GM18907 (cell line): ENCODE data around the gene PIEZO1.
"Not testable (repeated sequence)": the region's sequence is repeated elsewhere in the genome, so short reads cannot be mapped to it uniquely, and the experiment has no call there.

ENCODE experiments used
- ATAC-seq: cut with Tn5 transposase; IDR thresholded peaks from one replicate; pipeline ENCODE4 v1.9.1; 2021; ENCODE audit warnings: mild to moderate bottlenecking, moderate library complexity; ENCODE audit not compliant: unreplicated experiment

Gene PIEZO1

DNA sequence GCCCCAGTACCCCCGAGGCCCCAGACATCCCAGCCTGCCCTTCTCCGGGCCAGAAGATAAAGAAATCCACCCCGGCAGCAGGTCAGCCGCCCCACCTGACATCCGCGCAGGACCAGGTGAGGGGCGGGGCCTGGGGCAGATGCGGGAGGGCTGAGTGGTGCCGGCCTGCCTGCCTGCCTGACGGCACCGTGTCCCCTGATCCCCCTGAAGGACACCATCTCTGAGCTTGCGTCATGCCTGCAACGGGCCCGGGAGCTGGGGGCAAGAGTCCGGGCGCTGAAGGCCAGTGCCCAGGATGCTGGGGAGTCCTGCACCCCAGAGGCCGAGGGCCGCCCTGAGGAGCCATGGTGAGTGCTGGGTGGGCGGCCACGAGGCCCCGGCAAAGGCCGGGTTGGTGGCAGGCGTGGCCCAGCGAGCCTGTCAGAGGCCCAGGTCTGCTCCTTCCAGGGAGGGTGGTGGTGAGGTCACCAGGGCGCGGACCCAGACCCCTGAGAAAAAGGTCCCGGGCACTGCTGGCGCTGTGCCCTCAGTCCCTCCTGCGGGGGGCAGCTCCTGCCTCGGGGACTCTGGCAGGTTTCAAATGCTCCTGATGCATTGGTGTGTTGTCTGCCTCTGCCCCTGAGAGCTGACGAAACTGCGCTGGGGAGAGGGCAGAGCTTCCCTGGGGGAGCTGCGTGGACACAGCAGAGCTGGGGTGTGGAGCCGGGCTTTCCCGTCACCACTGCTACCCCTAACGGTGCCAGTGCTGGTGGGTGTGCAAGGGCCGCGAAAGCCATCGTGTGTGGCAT lies 19.7 kb upstream of the PIEZO1 start:
- no peak for ATAC-seq

DNA sequence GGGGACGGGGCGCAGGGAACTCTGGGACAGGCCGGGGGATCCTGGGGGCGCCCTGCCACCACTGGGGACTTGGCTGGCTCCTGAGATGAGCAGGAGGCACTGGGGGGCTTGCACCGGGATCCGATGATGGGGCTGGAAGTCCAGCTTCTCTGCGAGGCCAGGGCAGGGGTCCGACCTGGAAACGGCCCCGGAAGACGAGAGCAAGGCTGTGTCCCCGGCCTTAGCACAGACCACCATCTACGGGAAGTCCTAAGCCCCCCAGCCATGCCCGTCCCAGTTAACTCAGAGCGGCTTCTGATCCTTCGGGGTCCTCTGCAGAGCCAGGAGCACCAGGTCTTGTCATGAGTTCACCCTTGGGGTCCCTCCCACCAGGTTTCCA lies 19.1 kb upstream of the PIEZO1 start:
- no peak for ATAC-seq

DNA sequence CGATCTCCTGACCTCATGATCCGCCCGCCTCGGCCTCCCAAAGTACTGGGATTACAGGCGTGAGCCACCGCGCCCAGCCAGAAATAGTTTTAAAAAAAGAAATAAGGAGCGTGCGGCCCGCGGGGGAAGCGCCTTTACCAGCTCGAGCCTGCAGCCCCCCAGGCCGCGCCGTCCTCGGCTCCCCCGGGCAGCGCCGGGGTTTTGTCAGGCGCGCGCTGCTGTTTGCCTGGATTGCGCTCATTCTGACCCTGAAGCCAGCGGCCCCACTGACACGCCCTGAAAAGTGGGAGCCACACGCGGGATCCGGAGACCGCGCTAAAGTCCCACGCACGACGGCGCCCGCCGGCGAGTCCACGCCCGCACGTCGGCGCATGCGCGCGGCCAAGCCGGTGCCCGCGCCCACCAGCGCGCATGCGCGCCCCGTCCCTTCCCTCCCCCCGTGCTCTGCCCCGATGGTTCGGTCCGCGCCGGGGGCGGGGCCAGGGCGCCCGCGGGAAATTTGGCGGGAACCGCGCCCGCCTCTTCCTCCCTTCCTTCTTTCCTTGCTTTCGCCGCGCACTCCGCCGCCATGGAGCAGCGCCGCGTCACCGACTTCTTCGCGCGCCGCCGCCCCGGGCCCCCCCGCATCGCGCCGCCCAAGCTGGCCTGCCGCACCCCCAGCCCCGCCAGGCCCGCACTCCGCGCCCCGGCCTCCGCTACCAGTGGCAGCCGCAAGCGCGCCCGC lies 18.4 kb upstream of the PIEZO1 start, which contains the start of gene CDT1:
Gene CDT1, plus strand, starts transcription at position 526 of the 724 bp plus-strand sequence. Its CDS starts 43 bp downstream, at position 569.
- peak; percentile 46 for ATAC-seq

DNA sequence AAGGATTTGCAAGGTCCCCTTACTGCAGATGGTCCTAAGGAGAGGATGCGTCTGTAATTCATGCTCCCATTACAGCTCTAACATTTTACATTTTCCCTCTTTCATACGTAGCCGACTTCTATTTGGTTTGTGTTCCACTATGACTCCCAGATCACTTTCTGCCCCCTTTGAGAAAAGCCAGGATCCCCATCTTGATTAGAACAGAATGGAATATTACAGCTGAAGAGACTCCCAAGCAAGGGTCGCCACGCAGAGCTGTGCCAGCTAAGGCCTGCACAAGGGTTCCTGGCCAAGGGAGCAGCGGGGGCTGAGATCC lies 15.2 kb upstream of the PIEZO1 start:
- no peak for ATAC-seq

DNA sequence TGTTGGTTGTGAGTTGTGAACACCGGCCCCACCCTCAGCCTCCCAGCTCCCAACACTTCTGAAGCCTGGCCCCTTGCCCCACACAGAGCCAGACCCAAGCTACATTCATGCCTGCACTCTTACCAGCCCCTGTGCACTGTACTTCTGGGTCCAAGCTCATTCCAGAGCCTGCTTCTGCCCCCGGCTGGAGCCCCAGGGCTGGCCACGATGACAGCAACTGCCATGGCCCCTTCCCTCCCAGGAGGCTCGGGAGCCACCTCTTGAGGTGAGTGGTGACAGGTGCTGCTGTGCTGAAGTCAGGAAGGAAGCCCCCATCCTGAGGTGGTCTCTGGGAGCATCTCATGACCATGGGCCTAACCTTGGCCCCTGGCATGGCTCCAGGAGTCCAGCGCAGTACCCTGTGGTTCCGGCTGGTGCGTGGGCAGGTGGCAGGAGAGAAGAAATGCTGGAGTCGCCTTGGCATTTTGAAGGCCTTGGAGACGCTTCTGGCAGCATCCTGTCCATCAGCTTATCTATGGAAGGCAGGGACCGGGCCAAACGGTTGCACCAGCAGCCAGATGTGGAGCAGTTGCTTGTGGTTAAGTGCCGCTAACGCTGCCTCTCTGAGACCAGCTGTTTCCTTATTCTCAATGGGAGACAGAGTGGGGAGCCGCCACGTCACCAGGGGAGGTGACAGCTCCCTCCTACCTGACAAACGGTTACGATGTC lies 14.7 kb upstream of the PIEZO1 start:
- ATAC-seq: no peak

DNA sequence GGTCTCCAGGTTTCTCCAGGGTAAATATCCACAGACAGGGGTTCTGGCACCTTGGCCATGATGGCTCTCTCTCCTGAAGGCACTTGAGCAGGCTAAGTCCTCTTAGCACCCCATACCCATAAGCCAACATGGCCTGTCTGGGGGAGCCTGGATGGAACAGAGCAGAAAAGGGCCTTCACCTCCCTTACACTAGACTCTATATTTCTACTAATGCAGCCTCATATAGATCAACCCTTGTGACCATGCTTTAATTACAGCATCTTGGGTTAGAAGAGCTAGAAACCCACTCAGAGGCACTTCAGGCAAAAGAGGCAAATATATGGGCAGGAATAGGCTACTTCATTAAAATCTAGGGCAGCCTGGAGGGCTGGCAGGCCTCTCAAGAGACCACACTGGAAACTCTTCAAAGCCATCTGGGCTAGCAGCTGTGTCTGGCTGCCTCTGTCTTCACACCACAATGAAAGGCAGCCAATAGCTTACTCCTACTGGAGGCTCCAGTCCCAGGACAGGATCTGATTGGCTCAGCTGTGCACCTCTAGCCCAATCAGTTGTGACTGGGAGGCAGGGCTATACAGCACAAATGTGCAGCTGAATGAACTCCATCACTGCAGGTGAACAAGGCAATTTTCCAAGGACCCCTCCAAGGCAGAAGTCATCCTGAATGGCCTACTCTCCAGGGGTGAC lies 13.9 kb upstream of the PIEZO1 start:
- ATAC-seq: no peak

DNA sequence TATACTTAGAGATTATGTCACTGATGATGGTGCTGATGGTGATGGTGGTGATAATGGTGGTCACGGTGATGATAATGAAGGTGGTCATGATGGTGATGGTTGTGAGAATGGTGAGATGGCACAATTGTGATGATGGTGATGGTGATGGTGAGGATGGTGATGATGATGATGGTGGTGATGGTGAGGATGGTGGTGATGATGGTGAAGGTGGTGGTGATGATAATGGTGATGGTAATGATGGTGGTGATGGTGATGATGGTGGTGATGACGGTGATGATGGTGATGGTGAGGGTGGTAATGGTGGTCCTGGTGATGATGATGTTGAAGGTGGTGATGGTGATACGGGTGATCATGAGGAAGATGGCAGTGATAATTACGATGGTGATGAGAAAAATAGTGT lies 13.1 kb upstream of the PIEZO1 start:
- no peak for ATAC-seq

DNA sequence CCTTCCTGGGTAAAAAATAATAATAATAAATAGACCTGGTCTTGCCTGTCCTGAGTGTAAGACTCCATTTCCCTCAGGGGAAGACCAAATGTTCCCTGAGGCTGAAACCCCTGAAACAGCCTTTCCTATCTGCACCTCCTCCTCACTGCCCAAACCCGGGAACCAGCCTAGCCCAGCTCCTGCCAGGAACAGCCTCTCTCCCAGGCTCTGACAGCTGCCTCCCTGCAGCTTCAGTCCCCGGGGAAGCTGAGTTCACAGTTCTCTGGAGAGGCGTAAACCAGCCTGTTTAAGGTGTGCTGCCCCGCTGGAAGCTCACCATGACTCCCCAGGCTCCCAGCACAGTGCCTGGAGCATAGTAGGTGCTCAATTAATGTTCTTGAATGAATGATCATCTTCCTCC lies 11.3 kb upstream of the PIEZO1 start:
- ATAC-seq: no peak

DNA sequence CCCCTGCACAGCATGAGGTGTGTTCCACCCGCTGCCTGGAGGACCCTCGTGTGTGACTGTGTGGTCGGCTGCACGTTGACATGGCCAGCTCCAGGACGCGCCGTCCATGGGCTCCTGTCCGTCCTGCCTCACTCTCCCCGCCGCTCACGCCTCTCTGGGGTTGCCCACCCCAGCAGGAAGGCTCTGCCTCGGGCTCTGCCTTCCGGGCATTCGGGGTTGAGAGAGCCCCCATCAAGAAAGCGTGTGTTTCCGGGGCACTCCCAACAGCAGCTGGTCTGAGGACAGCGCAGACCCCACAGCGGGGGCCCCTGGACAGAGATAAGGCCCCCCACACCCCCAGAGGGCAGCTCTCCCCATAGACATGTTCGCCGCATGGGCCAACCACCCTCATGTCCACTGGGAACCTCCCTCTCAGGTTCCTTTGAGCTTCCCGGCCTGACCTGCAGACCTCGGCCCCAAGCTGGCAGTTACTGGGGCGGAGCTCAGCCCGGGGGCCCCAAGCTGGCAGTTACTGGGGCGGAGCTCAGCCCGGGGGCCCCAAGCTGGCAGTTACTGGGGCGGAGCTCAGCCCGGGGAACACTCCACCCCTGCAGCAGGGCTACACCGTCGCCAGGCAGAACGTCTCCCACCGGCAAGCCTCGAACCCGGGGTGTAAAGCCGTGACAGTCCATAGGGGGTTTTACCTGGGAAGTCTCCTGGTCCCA lies 8.4 kb upstream of the PIEZO1 start:
- ATAC-seq: no peak

DNA sequence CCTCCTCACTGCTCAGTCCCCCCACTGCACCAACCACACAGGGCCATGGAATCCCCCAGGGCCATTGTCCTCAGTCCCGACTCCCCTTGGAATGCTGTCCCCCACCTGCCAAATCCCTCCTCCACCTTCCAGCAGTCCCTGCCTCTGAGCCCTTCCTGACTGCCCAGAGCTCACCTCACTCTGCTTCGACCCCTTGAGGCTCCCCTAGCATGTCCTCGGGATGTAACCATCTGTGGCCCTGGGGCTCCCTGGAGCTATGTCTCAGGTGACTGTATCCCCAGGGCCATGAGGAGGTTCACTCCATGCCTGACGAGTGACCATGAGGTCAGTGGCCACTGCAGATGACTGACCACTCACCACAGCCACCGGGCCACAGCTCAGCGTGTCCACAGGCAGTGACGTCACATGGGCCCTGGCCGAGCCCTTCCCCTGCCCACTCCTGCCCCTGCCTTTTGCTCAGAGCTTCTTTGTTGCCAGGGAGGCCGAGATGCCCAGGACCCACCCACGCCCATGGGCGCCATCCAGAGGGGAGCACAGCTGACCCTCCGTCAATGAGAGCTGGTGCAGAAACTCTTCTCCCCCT lies 7.7 kb upstream of the PIEZO1 start:
- ATAC-seq: no peak

DNA sequence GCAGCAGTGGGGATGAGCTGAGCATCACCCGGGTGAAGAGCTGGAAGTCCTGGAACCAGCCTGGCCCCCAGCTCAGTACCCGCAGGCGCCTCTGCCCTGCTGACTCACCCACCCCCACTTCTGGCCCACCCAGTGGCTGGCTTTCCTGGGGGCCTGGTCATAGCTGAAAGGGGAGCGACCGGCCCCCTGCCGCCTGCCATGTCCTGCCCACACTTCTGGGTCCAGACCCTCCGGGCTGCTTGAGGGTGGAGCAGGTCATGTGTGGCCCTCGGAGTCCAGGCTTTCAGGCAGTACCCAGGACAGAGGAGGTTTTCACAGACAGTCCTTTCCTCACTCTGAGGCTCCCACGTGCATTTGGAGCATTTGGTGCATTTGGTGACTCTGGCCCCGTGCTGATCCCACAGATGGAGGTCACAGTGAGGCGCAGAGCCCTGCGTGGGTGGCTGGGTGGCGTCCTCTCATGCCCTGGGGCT lies 7.1 kb upstream of the PIEZO1 start:
- no peak for ATAC-seq

DNA sequence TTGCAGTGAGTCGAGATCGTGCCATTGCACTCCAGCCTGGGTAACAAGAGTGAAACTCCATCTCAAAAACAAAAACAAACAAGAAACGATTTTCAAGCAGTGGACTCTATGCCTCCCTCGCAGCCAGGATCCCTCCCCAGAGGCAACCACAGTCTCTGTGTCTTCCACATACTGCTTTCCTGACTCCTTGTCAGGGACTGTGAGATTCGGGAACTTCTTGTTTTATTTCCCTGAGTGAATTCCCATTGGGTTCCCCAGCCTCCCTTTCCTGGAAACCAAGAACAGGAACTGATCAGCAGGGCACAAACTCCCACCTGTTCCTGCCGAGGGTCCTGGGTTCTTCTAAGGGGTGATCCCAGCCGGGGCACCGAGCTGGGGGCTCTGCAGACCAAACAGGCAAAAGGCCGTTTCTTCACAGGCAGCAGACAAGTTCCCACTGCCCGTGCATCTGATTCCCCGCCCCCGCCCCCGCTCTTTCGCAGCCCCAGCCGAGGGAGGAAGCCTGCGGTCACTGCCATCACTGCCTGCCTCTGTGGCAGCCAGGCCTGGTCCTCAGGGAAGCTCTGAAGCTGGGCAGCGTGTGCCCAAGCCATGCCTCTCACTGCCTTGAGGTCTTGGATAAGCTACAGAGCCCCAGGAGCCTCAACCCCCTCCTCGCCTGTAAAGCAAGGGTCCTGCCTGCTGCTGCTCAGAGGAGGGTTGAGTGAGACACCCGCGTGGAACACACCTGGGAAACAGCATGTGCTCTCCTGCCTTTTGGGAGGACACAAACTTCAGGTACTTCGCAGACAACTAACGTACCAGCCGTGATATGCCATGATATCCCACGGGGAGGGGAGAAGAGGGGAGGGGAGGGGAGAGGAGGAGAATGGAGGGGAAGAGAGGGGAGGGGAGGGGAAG lies 5.5 kb upstream of the PIEZO1 start:
- no peak for ATAC-seq

DNA sequence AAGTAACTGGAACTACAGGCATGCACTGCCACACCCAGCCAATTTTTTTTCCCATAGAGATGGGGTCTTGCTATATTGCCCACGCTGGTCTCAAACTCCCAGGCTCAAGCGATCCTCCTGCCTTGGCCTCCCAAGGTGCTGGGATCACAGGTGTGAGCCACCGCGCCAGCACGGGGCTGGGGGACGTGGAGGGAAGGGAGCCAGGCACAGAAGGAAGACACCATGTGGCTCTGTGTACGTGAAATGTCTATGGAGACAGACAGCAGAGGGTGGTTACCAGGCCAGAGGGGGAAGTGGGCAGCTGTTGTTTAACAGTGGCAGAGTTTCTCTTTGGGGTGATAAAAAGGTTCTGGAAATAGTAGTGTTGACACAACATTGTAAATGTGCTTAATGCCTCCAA lies 4.6 kb upstream of the PIEZO1 start:
- ATAC-seq: no peak

DNA sequence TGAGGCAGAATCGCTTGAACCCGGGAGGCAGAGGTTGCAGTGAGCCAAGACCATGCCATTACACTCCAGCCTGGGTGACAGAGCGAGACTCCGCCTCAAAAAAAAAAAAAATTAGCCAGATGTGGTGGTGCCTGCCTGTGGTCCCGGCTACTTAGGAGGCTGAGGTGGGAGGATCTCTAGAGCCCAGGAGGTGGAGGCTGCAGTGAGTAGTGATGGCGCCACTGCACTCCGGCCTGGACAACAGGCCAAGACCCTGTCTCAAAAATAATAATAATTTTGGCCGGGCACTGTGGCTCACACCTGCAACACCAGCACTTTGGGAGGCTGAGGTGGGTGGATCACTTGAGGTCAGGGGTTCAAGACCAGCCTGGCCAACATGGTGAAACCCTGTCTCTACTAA lies 3.7 kb upstream of the PIEZO1 start:
- ATAC-seq: not testable (repeated sequence)

DNA sequence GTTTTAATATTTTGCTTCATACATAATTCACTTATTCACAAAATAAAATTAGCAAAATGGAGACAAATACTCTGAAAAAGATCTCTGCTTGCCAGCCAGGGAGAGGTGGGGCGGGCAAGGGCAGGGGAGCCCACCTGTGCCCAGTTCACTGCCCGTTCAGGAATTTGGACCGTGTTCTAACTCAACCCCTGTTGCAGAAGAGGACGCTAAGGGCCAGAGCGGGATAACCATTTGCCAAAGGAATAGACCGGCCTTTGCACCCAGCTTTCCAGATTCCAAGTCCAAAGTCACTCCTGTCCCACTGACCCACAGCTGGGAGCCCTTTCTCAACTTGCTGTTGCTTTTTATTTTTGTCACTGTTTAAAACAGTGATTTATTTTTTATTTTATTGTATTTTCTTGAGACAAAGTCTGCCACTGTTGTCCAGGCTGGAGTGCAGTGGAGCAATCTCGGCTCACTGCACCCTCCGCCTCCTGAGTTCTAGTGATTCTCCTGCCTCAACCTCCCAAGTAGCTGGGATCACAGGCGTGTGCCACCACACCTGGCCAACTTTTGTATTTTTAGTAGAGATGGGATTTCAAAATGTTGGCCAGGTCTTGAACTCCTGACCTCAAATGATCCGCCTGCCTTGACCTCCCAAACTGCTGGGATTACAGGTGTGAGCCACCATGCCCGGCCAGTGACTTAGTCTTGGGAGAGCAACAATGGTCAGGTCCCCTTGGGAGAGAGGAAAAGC lies 2.7 kb upstream of the PIEZO1 start:
- ATAC-seq: no peak

DNA sequence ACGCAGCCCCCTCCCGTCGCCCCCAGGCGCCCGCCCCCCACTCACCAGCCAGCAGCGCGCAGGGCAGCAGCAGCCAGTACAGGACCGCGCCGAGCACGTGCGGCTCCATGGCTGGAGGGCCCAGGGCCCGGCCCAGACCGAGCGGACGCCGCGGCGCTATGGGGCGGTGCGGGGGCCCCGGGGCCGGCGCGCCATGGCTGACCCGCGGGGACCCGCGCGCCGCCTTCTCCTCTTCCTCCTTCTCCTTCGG lies 239 bp downstream of the PIEZO1 start:
- ATAC-seq: peak; percentile 12

DNA sequence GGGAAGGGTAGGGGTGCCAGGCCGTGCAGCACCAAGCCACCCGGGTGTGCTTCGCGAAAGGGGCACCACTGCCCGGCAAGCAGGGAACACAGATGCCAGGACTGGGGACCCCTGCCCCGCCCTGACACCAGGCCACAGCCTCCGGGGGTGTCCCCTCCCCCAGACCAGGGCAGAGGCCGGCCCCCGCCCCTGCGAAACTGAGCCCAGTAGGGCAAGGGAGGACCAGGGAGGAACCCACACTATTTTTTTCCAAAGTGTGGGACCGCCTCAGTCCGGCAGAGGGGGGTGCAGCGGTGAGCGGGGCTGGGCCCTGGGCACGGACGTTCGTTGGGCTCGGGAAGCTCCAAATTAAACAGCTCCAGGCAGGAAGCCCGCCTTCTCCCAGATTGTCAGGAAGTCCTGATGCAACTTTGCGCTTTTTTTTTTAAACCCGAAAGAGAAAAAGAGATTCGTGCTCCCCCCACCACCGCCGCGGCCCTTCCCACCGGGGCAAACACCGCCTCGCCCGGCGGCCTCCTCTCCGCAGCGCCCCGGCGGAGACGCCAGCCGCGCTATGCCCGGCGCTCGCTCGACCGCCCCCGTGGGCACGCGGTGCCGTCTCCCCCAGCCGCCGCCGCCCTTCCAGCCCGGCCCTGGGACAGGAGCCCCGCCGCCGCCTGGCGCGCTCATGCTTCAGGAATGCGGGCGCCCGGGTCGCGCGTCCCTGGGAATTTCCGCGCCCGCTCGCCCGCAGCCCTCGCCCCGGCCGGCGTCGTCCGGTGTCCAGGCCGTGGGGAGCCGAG lies 755 bp downstream of the PIEZO1 start:
- peak; percentile 20 for ATAC-seq
